ENCODE data around the gene POU6F2. TPM values are rescaled to one million over a fixed set of nuclear protein-coding genes. Genes with fewer than 3 reads are reported as not detected.

Gene POU6F2
- total and polyA plus RNA-seq, 2 donors: 0.05 to 0.07 TPM

GRCh38 chr7:39333701-39334100 is 356.0 kb downstream of the POU6F2 start:
- WGBS: 98% methylated on average over 1 of the region's 1 CpG
- Histone ChIP-seq H3K4me3 (ENCODE audit: low read length in 2 of 2) (no peak overlapping the region), H3K36me3 (ENCODE audit: control insufficient read depth in 2 of 2, insufficient read depth in 2 of 2, low read length in 1 of 2) (no peaks in the 10 kb centered on the region), H3K27ac (ENCODE audit: low read depth in 1 of 2, low read length in 1 of 2) (no peak overlapping the region), H3K4me1 (ENCODE audit: control insufficient read depth in 2 of 2, insufficient read depth in 2 of 2, low read length in 2 of 2) (no peaks in the 10 kb centered on the region), H3K9me3 (ENCODE audit: control insufficient read depth in 2 of 2, insufficient read depth in 1 of 2, low read length in 1 of 2) (no peaks in the 10 kb centered on the region), H3K27me3 (ENCODE audit: control insufficient read depth in 2 of 2, insufficient read depth in 1 of 2, low read length in 1 of 2) (no peaks in the 10 kb centered on the region)
- no peak for DNase-seq (ENCODE audit: low read depth in 6 of 9, low spot score in 9 of 9)

GRCh38 chr7:39336442-39336841 is 358.7 kb downstream of the POU6F2 start:
- no peak for DNase-seq (ENCODE audit: low read depth in 6 of 9, low spot score in 9 of 9)
- WGBS: 88% methylated on average over 2 of the region's 2 CpGs

GRCh38 chr7:39338716-39339115 is 361.0 kb downstream of the POU6F2 start:
- no peaks in the 10 kb centered on the region for H3K36me3 ChIP-seq (ENCODE audit: control insufficient read depth in 2 of 2, insufficient read depth in 2 of 2, low read length in 1 of 2)

More at GRCh38 chr7:39336442-39336841, 358.7 kb downstream of the POU6F2 start:
- no peaks in the 10 kb centered on the region for H3K27me3 ChIP-seq (ENCODE audit: control insufficient read depth in 2 of 2, insufficient read depth in 1 of 2, low read length in 1 of 2)
- H3K9me3 ChIP-seq (ENCODE audit: control insufficient read depth in 2 of 2, insufficient read depth in 1 of 2, low read length in 1 of 2): no peaks in the 10 kb centered on the region
- no peak overlapping the region for H3K27ac ChIP-seq (ENCODE audit: low read depth in 1 of 2, low read length in 1 of 2)
- no peaks in the 10 kb centered on the region for H3K4me1 ChIP-seq (ENCODE audit: control insufficient read depth in 2 of 2, insufficient read depth in 2 of 2, low read length in 2 of 2)
- no peaks in the 10 kb centered on the region for H3K36me3 ChIP-seq (ENCODE audit: control insufficient read depth in 2 of 2, insufficient read depth in 2 of 2, low read length in 1 of 2)
- no peak overlapping the region for H3K4me3 ChIP-seq (ENCODE audit: low read length in 2 of 2)

GRCh38 chr7:39339591-39339990 is 361.9 kb downstream of the POU6F2 start:
- 97% methylated on average over 10 of the region's 10 CpGs for WGBS
- DNase-seq (ENCODE audit: low read depth in 6 of 9, low spot score in 9 of 9): no peak

More at GRCh38 chr7:39338716-39339115, 361.0 kb downstream of the POU6F2 start:
- Histone ChIP-seq H3K9me3 (ENCODE audit: control insufficient read depth in 2 of 2, insufficient read depth in 1 of 2, low read length in 1 of 2) (no peaks in the 10 kb centered on the region), H3K27me3 (ENCODE audit: control insufficient read depth in 2 of 2, insufficient read depth in 1 of 2, low read length in 1 of 2) (no peaks in the 10 kb centered on the region), H3K4me1 (ENCODE audit: control insufficient read depth in 2 of 2, insufficient read depth in 2 of 2, low read length in 2 of 2) (no peaks in the 10 kb centered on the region), H3K27ac (ENCODE audit: low read depth in 1 of 2, low read length in 1 of 2) (no peak overlapping the region), H3K4me3 (ENCODE audit: low read length in 2 of 2) (no peak overlapping the region)
- no peak for DNase-seq (ENCODE audit: low read depth in 6 of 9, low spot score in 9 of 9)
- WGBS: 96% methylated on average over 2 of the region's 2 CpGs

GRCh38 chr7:39341083-39341482 is 363.4 kb downstream of the POU6F2 start:
- no peak for DNase-seq (ENCODE audit: low read depth in 6 of 9, low spot score in 9 of 9)
- Histone ChIP-seq H3K9me3 (ENCODE audit: control insufficient read depth in 2 of 2, insufficient read depth in 1 of 2, low read length in 1 of 2) (no peaks in the 10 kb centered on the region), H3K27ac (ENCODE audit: low read depth in 1 of 2, low read length in 1 of 2) (no peak overlapping the region), H3K4me3 (ENCODE audit: low read length in 2 of 2) (no peak overlapping the region), H3K36me3 (ENCODE audit: control insufficient read depth in 2 of 2, insufficient read depth in 2 of 2, low read length in 1 of 2) (no peaks in the 10 kb centered on the region), H3K4me1 (ENCODE audit: control insufficient read depth in 2 of 2, insufficient read depth in 2 of 2, low read length in 2 of 2) (no peaks in the 10 kb centered on the region), H3K27me3 (ENCODE audit: control insufficient read depth in 2 of 2, insufficient read depth in 1 of 2, low read length in 1 of 2) (no peaks in the 10 kb centered on the region)
- 94% methylated on average over 5 of the region's 5 CpGs for WGBS

More at GRCh38 chr7:39339591-39339990, 361.9 kb downstream of the POU6F2 start:
- Histone ChIP-seq H3K36me3 (ENCODE audit: control insufficient read depth in 2 of 2, insufficient read depth in 2 of 2, low read length in 1 of 2) (no peaks in the 10 kb centered on the region), H3K4me1 (ENCODE audit: control insufficient read depth in 2 of 2, insufficient read depth in 2 of 2, low read length in 2 of 2) (no peaks in the 10 kb centered on the region), H3K27me3 (ENCODE audit: control insufficient read depth in 2 of 2, insufficient read depth in 1 of 2, low read length in 1 of 2) (no peaks in the 10 kb centered on the region), H3K27ac (ENCODE audit: low read depth in 1 of 2, low read length in 1 of 2) (no peak overlapping the region), H3K9me3 (ENCODE audit: control insufficient read depth in 2 of 2, insufficient read depth in 1 of 2, low read length in 1 of 2) (no peaks in the 10 kb centered on the region), H3K4me3 (ENCODE audit: low read length in 2 of 2) (no peak overlapping the region)

GRCh38 chr7:39342763-39343162 is 365.1 kb downstream of the POU6F2 start:
- 97% methylated on average over 3 of the region's 3 CpGs for WGBS
- Histone ChIP-seq H3K27ac (ENCODE audit: low read depth in 1 of 2, low read length in 1 of 2) (no peak overlapping the region), H3K4me3 (ENCODE audit: low read length in 2 of 2) (no peak overlapping the region)

GRCh38 chr7:39349452-39350123 is 371.9 kb downstream of the POU6F2 start:
- Histone ChIP-seq H3K4me3 (ENCODE audit: low read length in 2 of 2) (no peak overlapping the region), H3K9me3 (ENCODE audit: control insufficient read depth in 2 of 2, insufficient read depth in 1 of 2, low read length in 1 of 2) (no peaks in the 10 kb centered on the region), H3K27me3 (ENCODE audit: control insufficient read depth in 2 of 2, insufficient read depth in 1 of 2, low read length in 1 of 2) (no peaks in the 10 kb centered on the region), H3K4me1 (ENCODE audit: control insufficient read depth in 2 of 2, insufficient read depth in 2 of 2, low read length in 2 of 2) (no peaks in the 10 kb centered on the region), H3K27ac (ENCODE audit: low read depth in 1 of 2, low read length in 1 of 2) (no peak overlapping the region), H3K36me3 (ENCODE audit: control insufficient read depth in 2 of 2, insufficient read depth in 2 of 2, low read length in 1 of 2) (no peaks in the 10 kb centered on the region)
- no peak for DNase-seq (ENCODE audit: low read depth in 6 of 9, low spot score in 9 of 9)
- 87% methylated on average over 7 of the region's 7 CpGs for WGBS

More at GRCh38 chr7:39342763-39343162, 365.1 kb downstream of the POU6F2 start:
- DNase-seq (ENCODE audit: low read depth in 6 of 9, low spot score in 9 of 9): no peak
- no peaks in the 10 kb centered on the region for H3K9me3 ChIP-seq (ENCODE audit: control insufficient read depth in 2 of 2, insufficient read depth in 1 of 2, low read length in 1 of 2)
- no peaks in the 10 kb centered on the region for H3K4me1 ChIP-seq (ENCODE audit: control insufficient read depth in 2 of 2, insufficient read depth in 2 of 2, low read length in 2 of 2)
- H3K27me3 ChIP-seq (ENCODE audit: control insufficient read depth in 2 of 2, insufficient read depth in 1 of 2, low read length in 1 of 2): no peaks in the 10 kb centered on the region
- no peaks in the 10 kb centered on the region for H3K36me3 ChIP-seq (ENCODE audit: control insufficient read depth in 2 of 2, insufficient read depth in 2 of 2, low read length in 1 of 2)

GRCh38 chr7:39353615-39354376 is 376.1 kb downstream of the POU6F2 start:
- H3K4me3 ChIP-seq (ENCODE audit: low read length in 2 of 2): no peak overlapping the region
- DNase-seq (ENCODE audit: low read depth in 6 of 9, low spot score in 9 of 9): no peak
- no peaks in the 10 kb centered on the region for H3K9me3 ChIP-seq (ENCODE audit: control insufficient read depth in 2 of 2, insufficient read depth in 1 of 2, low read length in 1 of 2)
- no peaks in the 10 kb centered on the region for H3K4me1 ChIP-seq (ENCODE audit: control insufficient read depth in 2 of 2, insufficient read depth in 2 of 2, low read length in 2 of 2)
- 86% methylated on average over 17 of the region's 17 CpGs for WGBS
- no peaks in the 10 kb centered on the region for H3K27me3 ChIP-seq (ENCODE audit: control insufficient read depth in 2 of 2, insufficient read depth in 1 of 2, low read length in 1 of 2)
- H3K36me3 ChIP-seq (ENCODE audit: control insufficient read depth in 2 of 2, insufficient read depth in 2 of 2, low read length in 1 of 2): no peaks in the 10 kb centered on the region
- no peak overlapping the region for H3K27ac ChIP-seq (ENCODE audit: low read depth in 1 of 2, low read length in 1 of 2)

- WGBS: 66% methylated on average over 4 of the region's 4 CpGs
- Histone ChIP-seq H3K27me3 (ENCODE audit: control insufficient read depth in 2 of 2, insufficient read depth in 1 of 2, low read length in 1 of 2) (no peaks in the 10 kb centered on the region), H3K4me1 (ENCODE audit: control insufficient read depth in 2 of 2, insufficient read depth in 2 of 2, low read length in 2 of 2) (no peaks in the 10 kb centered on the region), H3K9me3 (ENCODE audit: control insufficient read depth in 2 of 2, insufficient read depth in 1 of 2, low read length in 1 of 2) (no peaks in the 10 kb centered on the region), H3K4me3 (ENCODE audit: low read length in 2 of 2) (no peak overlapping the region), H3K27ac (ENCODE audit: low read depth in 1 of 2, low read length in 1 of 2) (no peak overlapping the region), H3K36me3 (ENCODE audit: control insufficient read depth in 2 of 2, insufficient read depth in 2 of 2, low read length in 1 of 2) (no peaks in the 10 kb centered on the region)
- no peak for DNase-seq (ENCODE audit: low read depth in 6 of 9, low spot score in 9 of 9)
Measured at GRCh38 chr7:39355664-39356063, 378.0 kb downstream of the POU6F2 start.
